T-helper 1 cell treated with Interleukin-12 subunit alpha and Interleukin-12 subunit beta and Interleukin-4 antibody, amounts not matched to agents 30 μg/mL and 1 μg/mL, for 36 hours (primary cell): ENCODE data around the gene HSPA12B.

Source experiments
- H3K27ac Mint-ChIP-seq: one replicate; pipeline ENCODE4 v1.8.0; 2021; ENCODE audit warnings: mild to moderate bottlenecking, mixed read lengths
- H3K27me3 Mint-ChIP-seq: one replicate; pipeline ENCODE4 v1.8.0; 2021; ENCODE audit warnings: low read depth, mixed read lengths
- H3K36me3 Mint-ChIP-seq: one replicate; pipeline ENCODE4 v1.8.0; 2021; ENCODE audit warnings: low read depth, mixed read lengths
- H3K4me1 Mint-ChIP-seq: one replicate; pipeline ENCODE4 v1.8.0; 2021; ENCODE audit warnings: low read depth, mixed read lengths
- H3K4me3 Mint-ChIP-seq: one replicate; pipeline ENCODE4 v1.8.0; 2021; ENCODE audit warnings: mild to moderate bottlenecking, moderate library complexity, mixed read lengths
- H3K9me3 Mint-ChIP-seq: one replicate; pipeline ENCODE4 v1.8.0; 2021; ENCODE audit warnings: mixed read lengths

The HSPA12B gene

GRCh38 chr20:3755814-3756480 lies 23.5 kb downstream of the HSPA12B start:
- peaks cover 3% of the 10 kb centered on the region for H3K4me1 Mint-ChIP-seq
- H3K9me3 Mint-ChIP-seq: no peaks in the 10 kb centered on the region
- no peak overlapping the region for H3K27ac Mint-ChIP-seq
- no peaks in the 10 kb centered on the region for H3K27me3 Mint-ChIP-seq
- peaks cover 3% of the 10 kb centered on the region for H3K36me3 Mint-ChIP-seq
- H3K4me3 Mint-ChIP-seq: no peak overlapping the region

GRCh38 chr20:3757268-3757667 lies 24.8 kb downstream of the HSPA12B start:
- Mint-ChIP-seq H3K27me3 (no peaks in the 10 kb centered on the region), H3K36me3 (peaks cover 3% of the 10 kb centered on the region)

GRCh38 chr20:3758566-3758965 lies 26.1 kb downstream of the HSPA12B start:
- Mint-ChIP-seq H3K27ac (no peak overlapping the region), H3K4me3 (no peak overlapping the region), H3K36me3 (peaks cover 3% of the 10 kb centered on the region), H3K27me3 (no peaks in the 10 kb centered on the region), H3K9me3 (no peaks in the 10 kb centered on the region), H3K4me1 (peaks cover 1% of the 10 kb centered on the region)

More at GRCh38 chr20:3757268-3757667, 24.8 kb downstream of the HSPA12B start:
- peaks cover 1% of the 10 kb centered on the region for H3K4me1 Mint-ChIP-seq
- H3K4me3 Mint-ChIP-seq: no peak overlapping the region
- no peaks in the 10 kb centered on the region for H3K9me3 Mint-ChIP-seq
- no peak overlapping the region for H3K27ac Mint-ChIP-seq

DNA sequence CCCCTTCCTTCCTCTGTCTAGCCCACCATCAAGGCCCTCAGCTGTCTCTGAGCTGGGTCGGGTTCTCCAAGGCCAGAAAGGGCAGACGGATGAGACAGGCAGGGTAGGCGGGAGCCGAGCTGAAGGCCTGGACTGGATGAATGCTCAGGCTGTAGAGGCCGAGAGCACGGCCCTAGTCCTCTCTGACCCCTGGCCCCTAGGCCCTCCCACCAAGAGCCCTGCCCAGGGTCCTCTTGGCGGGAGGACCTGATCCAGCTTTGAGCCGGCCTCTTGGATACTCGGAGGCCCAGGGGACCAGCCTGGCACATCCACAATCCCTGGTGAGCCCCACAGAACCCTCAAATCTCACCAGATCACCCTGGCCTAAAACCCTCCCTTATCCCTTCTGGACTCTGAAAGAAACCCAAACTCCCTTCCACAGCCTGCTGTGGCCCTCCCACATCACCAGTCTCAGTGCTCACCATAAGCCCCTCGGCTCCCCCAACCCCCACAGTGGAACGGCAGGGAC lies 26.9 kb downstream of the HSPA12B start:
- Mint-ChIP-seq H3K36me3 (peaks cover 3% of the 10 kb centered on the region), H3K9me3 (no peaks in the 10 kb centered on the region), H3K4me3 (no peak overlapping the region), H3K27ac (no peak overlapping the region), H3K27me3 (no peaks in the 10 kb centered on the region), H3K4me1 (peaks cover 3% of the 10 kb centered on the region)

GRCh38 chr20:3759884-3760283 lies 27.4 kb downstream of the HSPA12B start:
- Mint-ChIP-seq H3K4me1 (peaks cover 5% of the 10 kb centered on the region), H3K36me3 (peaks cover 3% of the 10 kb centered on the region), H3K27me3 (no peaks in the 10 kb centered on the region), H3K4me3 (no peak overlapping the region), H3K9me3 (no peaks in the 10 kb centered on the region), H3K27ac (no peak overlapping the region)

GRCh38 chr20:3760655-3761348 lies 28.3 kb downstream of the HSPA12B start:
- H3K36me3 Mint-ChIP-seq: peaks cover 3% of the 10 kb centered on the region
- H3K4me1 Mint-ChIP-seq: peaks cover 5% of the 10 kb centered on the region
- no peak overlapping the region for H3K27ac Mint-ChIP-seq
- no peaks in the 10 kb centered on the region for H3K9me3 Mint-ChIP-seq
- no peak overlapping the region for H3K4me3 Mint-ChIP-seq
- no peaks in the 10 kb centered on the region for H3K27me3 Mint-ChIP-seq

GRCh38 chr20:3763671-3764601 lies 31.5 kb downstream of the HSPA12B start:
- Mint-ChIP-seq H3K4me3 (no peak overlapping the region), H3K36me3 (peaks cover 2% of the 10 kb centered on the region), H3K27ac (no peak overlapping the region), H3K9me3 (no peaks in the 10 kb centered on the region), H3K27me3 (no peaks in the 10 kb centered on the region), H3K4me1 (peaks cover 17% of the 10 kb centered on the region)

GRCh38 chr20:3764659-3765058 lies 32.2 kb downstream of the HSPA12B start:
- Mint-ChIP-seq H3K4me3 (no peak overlapping the region), H3K27ac (no peak overlapping the region), H3K9me3 (no peaks in the 10 kb centered on the region)

GRCh38 chr20:3765171-3765882 lies 32.8 kb downstream of the HSPA12B start:
- no peaks in the 10 kb centered on the region for H3K27me3 Mint-ChIP-seq

More at GRCh38 chr20:3764659-3765058, 32.2 kb downstream of the HSPA12B start:
- Mint-ChIP-seq H3K27me3 (no peaks in the 10 kb centered on the region), H3K36me3 (peaks cover 1% of the 10 kb centered on the region), H3K4me1 (peaks cover 17% of the 10 kb centered on the region)

DNA sequence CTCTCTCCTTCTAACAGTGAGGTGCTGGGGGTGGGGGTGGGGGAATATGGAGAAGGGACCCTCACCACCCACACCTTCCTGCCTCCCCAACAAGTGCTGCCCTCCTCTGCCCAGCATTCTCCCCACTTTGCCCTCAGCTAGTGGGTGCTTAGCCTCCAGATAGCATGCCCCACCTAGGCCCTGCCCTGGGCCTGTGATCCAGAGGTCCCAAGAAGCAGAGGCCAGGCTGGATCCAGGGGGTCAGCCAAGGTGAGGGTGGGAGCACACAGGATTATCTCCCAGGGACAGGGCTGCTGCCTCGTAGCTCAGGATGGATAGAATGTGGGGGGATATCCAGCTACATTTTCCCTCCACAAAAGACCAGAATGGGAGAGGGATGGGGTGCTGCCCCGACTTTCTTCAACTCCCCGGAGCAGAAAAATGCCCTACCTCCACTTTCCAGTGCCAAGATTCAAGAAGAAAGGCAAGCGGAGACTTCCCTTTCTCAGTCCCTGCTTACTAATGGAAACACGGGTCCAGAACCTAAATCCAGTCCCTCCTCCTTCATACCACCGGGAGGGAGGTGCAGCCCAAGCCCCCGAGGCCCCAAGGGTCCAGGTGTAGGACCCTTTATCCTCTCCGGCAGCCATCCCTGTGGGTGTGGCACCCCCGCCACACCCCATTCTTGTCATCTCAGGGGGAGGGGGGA lies 34.1 kb downstream of the HSPA12B start:
- H3K27ac Mint-ChIP-seq: no peak overlapping the region
- H3K27me3 Mint-ChIP-seq: no peaks in the 10 kb centered on the region
- H3K4me3 Mint-ChIP-seq: peak overlapping the region; percentile 78
- H3K4me1 Mint-ChIP-seq: peaks cover 18% of the 10 kb centered on the region
- no peaks in the 10 kb centered on the region for H3K9me3 Mint-ChIP-seq
- no peaks in the 10 kb centered on the region for H3K36me3 Mint-ChIP-seq

More at GRCh38 chr20:3765171-3765882, 32.8 kb downstream of the HSPA12B start:
- Mint-ChIP-seq H3K27ac (no peak overlapping the region), H3K4me1 (peaks cover 17% of the 10 kb centered on the region), H3K4me3 (no peak overlapping the region), H3K9me3 (no peaks in the 10 kb centered on the region), H3K36me3 (no peaks in the 10 kb centered on the region)

DNA sequence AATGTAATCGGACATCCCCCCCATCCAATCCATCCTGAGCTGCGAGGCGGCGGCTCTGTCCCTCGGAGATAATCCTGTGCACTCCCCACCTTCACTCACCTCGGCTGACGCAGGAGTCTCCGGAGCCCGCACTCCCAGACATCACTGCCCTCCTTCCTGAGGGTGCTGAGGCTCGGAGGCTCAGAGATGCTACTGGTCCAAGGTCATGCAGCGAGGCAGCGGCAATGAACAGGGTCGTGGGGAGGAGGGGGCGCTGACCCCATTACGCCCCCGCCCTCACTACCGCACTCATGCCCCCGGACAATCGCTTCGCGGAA lies 34.6 kb downstream of the HSPA12B start:
- no peaks in the 10 kb centered on the region for H3K36me3 Mint-ChIP-seq
- peak overlapping the region; percentile 78 for H3K4me3 Mint-ChIP-seq
- no peak overlapping the region for H3K27ac Mint-ChIP-seq
- H3K27me3 Mint-ChIP-seq: no peaks in the 10 kb centered on the region
- peaks cover 19% of the 10 kb centered on the region for H3K4me1 Mint-ChIP-seq
- H3K9me3 Mint-ChIP-seq: no peaks in the 10 kb centered on the region

GRCh38 chr20:3767427-3768341 lies 35.2 kb downstream of the HSPA12B start, which contains the start of gene ADISSP:
ADISSP (minus strand) TSS chr20:3767753; CDS start chr20:3760100, 7,653 bp downstream.
- Mint-ChIP-seq H3K27ac (peak within 1 kb of the TSS; percentile 88), H3K36me3 (no peaks in the 10 kb centered on the region), H3K4me1 (peaks cover 19% of the 10 kb centered on the region), H3K4me3 (peak within 1 kb of the TSS; percentile 86), H3K9me3 (no peaks in the 10 kb centered on the region), H3K27me3 (peaks cover 5% of the 10 kb centered on the region)
